ENCODE measurements around the gene ZFHX3.

ZFHX3 gene

GRCh38 chr16:73068541-73069401 lies 20.8 kb upstream of the ZFHX3 start:
- DNase-seq = no peak

GRCh38 chr16:73067671-73068540 lies 20.0 kb upstream of the ZFHX3 start:
- no peak for DNase-seq

- DNase-seq = no peak
Measured at GRCh38 chr16:73066927-73067670, 19.2 kb upstream of the ZFHX3 start.

GRCh38 chr16:73066331-73066926 lies 18.5 kb upstream of the ZFHX3 start:
- DNase-seq = no peak

GRCh38 chr16:73065632-73066330 lies 17.9 kb upstream of the ZFHX3 start:
- no peak for DNase-seq

GRCh38 chr16:73064994-73065545 lies 17.1 kb upstream of the ZFHX3 start:
- no peak for DNase-seq

GRCh38 chr16:73064212-73064993 lies 16.5 kb upstream of the ZFHX3 start:
- DNase-seq = no peak

- no peak for DNase-seq
Measured at GRCh38 chr16:73063854-73064211, 15.9 kb upstream of the ZFHX3 start.

GRCh38 chr16:73062743-73063733 lies 15.1 kb upstream of the ZFHX3 start:
- DNase-seq = no peak

GRCh38 chr16:73062001-73062616 lies 14.2 kb upstream of the ZFHX3 start:
- DNase-seq = no peak

- no peak for DNase-seq
Measured at GRCh38 chr16:73060892-73061490, 13.1 kb upstream of the ZFHX3 start.

GRCh38 chr16:73059779-73060615 lies 12.1 kb upstream of the ZFHX3 start:
- no peak for DNase-seq

GRCh38 chr16:73058616-73059409 lies 10.9 kb upstream of the ZFHX3 start:
- no peak for DNase-seq

- no peak for DNase-seq
Measured at GRCh38 chr16:73058221-73058615, 10.3 kb upstream of the ZFHX3 start.

- DNase-seq = no peak
Measured at GRCh38 chr16:73057291-73058210, 9.6 kb upstream of the ZFHX3 start.

- no peak for DNase-seq
Measured at GRCh38 chr16:73056921-73057290, 9.0 kb upstream of the ZFHX3 start.
